Cardiac muscle cell (in vitro differentiated cells and primary cell): Measurements from ENCODE around the gene AKT1. TPM values are rescaled to one million over a fixed set of nuclear protein-coding genes. Genes with fewer than 3 reads are reported as not detected.

Experiments
- DNase-seq, 2 donors: peaks; one replicate each; pipeline versions ENCODE4 v3.0.0 to v3.0.0-alpha.2; 2010 to 2017; ENCODE audit warnings: low read depth in 1 of 2, low spot score in 1 of 2
- H3K27ac ChIP-seq: fragments of 200-600 bp; sonication (generic); 2 replicates; pipeline ENCODE4 v1.5.1; 2016
- H3K27me3 ChIP-seq: fragments of 200-600 bp; sonication (generic); 2 replicates; pipeline ENCODE4 v1.6.0; 2016; ENCODE audit warnings: control low read depth
- H3K36me3 ChIP-seq: fragments of 200-600 bp; sonication (generic); 2 replicates; pipeline ENCODE4 v1.5.1; 2016; ENCODE audit warnings: control low read depth
- H3K4me1 ChIP-seq: fragments of 200-600 bp; sonication (generic); 2 replicates; pipeline ENCODE4 v1.8.1; 2017; ENCODE audit warnings: low read depth, mild to moderate bottlenecking, mixed run types
- H3K4me3 ChIP-seq: fragments of 200-600 bp; sonication (generic); 2 replicates; pipeline ENCODE4 v1.5.1; 2016; ENCODE audit warnings: mild to moderate bottlenecking
- H3K9me3 ChIP-seq: fragments of 200-600 bp; sonication (generic); 2 replicates; pipeline ENCODE4 v1.5.1; 2017; ENCODE audit warnings: low read depth, mild to moderate bottlenecking, control low read depth
- polyA plus RNA-seq: library from polyadenylated mRNA; unstranded; fragments of >200 nt; fragmentation: Nextera tagmentation; extraction: Ambion mirVana; gene quantifications from 2 replicates; pipeline ENCODE4 v1.2.1, GENCODE V29; 2016
- total RNA-seq: library from RNA; depleted of rRNA; stranded (reverse); fragments of >200 nt; gene quantifications from 2 replicates; pipeline ENCODE4 v1.2.3, GENCODE V29; 2016
- TF ChIP-seq, protein P1 (sequence below): IDR thresholded peaks from 2 replicates; pipeline ENCODE4 v1.5.1; 2012; ENCODE audit warnings: low read depth, mild to moderate bottlenecking, low read length

The AKT1 gene
- total and polyA plus RNA-seq, 2 experiments from 2014 or later: 173 to 242 TPM

DNA sequence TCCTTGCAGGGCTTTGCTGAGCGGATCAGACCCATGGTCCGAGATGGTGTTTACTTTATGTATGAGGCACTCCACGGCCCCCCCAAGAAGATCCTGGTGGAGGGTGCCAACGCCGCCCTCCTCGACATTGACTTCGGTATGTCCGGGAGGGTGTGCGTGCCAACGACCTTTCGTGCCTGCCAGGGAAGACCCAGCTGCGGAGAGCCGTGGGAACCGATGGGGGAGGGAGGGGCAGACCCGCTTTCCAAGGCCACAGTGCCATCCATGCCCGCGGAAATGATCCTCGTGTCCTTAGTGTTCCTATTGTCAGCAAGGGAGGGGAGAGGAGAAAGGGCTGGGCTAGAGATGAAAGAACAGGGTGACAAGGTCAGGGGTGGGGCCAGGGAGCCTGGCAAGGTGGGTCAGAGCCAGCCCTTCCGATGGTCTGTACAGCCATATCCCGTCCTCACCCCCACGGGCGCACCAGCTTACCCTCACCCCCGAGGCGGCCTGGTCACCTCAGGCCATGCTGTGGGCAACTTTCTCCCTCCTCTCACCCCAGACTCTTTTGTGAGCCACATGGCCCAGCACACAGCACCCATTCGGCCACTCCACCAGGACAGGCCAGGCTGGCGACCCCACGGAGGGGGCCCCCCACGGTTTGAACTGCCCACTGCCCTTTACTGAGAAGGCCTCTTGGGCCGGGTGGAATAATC, 54.3 kb downstream of the AKT1 start:
- H3K27me3 ChIP-seq: no peaks in the 10 kb centered on the region
- no peaks in the 10 kb centered on the region for H3K4me1 ChIP-seq
- no peak overlapping the region for H3K27ac ChIP-seq
- H3K36me3 ChIP-seq: peaks cover 5% of the 10 kb centered on the region
- no peak overlapping the region for H3K4me3 ChIP-seq
- TF ChIP-seq, protein P1, sequence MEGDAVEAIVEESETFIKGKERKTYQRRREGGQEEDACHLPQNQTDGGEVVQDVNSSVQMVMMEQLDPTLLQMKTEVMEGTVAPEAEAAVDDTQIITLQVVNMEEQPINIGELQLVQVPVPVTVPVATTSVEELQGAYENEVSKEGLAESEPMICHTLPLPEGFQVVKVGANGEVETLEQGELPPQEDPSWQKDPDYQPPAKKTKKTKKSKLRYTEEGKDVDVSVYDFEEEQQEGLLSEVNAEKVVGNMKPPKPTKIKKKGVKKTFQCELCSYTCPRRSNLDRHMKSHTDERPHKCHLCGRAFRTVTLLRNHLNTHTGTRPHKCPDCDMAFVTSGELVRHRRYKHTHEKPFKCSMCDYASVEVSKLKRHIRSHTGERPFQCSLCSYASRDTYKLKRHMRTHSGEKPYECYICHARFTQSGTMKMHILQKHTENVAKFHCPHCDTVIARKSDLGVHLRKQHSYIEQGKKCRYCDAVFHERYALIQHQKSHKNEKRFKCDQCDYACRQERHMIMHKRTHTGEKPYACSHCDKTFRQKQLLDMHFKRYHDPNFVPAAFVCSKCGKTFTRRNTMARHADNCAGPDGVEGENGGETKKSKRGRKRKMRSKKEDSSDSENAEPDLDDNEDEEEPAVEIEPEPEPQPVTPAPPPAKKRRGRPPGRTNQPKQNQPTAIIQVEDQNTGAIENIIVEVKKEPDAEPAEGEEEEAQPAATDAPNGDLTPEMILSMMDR: no peak
- H3K9me3 ChIP-seq: no peaks in the 10 kb centered on the region
- DNase-seq: no peak

DNA sequence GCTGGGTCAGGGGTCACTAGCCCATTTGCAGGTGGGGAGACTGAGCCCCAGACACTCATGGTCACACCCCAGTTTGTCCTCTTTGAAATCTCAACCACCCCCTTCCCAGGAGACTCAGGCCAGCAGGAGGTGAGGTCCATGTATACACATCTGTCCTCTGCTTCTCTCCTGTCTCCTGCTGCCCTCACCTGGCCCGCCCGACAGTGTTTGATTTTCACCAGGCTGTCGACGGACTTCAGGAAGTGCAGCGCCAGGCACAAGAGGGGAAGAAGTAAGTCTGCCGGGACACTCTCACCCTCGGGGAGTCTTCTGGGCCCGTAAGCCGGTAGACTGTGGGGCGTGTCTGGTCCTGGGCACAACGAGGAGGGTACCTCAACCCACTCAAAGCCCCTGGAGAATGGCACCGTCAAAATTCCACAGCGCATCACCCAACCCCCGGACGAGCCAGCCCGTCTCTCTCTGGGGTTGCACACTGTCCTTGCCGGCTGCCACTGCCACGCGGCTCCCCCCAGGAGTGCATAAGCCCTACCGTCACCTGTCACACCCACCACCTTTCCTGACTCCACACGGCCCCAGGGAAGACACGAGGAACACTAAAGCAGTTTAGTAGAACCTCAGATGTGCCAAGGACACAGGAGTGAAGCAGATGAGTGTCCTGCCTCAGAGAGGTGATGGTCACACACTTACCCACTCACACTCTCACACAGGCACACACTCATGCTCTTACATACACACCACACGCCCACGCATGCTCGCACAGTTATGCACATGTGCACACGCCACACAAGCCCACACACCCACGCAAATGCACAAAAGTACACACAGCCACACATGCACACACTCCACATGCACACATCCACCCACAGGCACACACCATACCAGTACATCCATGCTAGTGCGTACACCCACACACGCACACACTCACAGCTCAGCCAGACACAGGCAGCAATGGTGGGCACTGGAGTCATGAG, 55.7 kb downstream of the AKT1 start:
- Histone ChIP-seq H3K9me3 (no peaks in the 10 kb centered on the region), H3K36me3 (peaks cover 5% of the 10 kb centered on the region), H3K27ac (no peak overlapping the region), H3K4me1 (no peaks in the 10 kb centered on the region), H3K4me3 (no peak overlapping the region), H3K27me3 (no peaks in the 10 kb centered on the region)
- no peak for DNase-seq
- TF ChIP-seq, protein P1: no peak

DNA sequence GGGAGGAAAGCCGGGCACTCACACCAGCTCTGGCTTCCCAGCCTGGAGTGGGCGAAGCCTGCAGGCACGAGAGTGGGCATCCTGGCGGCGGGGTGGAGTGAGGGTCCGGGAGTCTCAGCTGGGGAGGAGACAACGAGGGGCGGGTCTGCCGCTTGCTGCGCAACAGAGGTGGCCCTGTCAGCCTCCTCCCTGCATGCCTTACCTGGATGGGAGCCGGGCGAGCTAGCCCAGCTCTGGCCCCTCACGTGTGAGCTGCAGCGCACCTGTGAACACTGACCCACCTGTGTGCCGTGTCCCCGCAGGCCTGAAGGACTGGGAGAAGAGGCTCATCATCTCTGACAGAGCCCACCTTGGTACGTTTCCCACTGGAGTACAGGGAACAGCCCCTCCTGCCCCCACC, 56.5 kb downstream of the AKT1 start:
- no peaks in the 10 kb centered on the region for H3K27me3 ChIP-seq
- no peaks in the 10 kb centered on the region for H3K4me1 ChIP-seq
- no peak overlapping the region for H3K4me3 ChIP-seq
- H3K27ac ChIP-seq: no peak overlapping the region
- H3K9me3 ChIP-seq: no peaks in the 10 kb centered on the region
- TF ChIP-seq, protein P1: no peak
- no peak for DNase-seq
- H3K36me3 ChIP-seq: peaks cover 5% of the 10 kb centered on the region

DNA sequence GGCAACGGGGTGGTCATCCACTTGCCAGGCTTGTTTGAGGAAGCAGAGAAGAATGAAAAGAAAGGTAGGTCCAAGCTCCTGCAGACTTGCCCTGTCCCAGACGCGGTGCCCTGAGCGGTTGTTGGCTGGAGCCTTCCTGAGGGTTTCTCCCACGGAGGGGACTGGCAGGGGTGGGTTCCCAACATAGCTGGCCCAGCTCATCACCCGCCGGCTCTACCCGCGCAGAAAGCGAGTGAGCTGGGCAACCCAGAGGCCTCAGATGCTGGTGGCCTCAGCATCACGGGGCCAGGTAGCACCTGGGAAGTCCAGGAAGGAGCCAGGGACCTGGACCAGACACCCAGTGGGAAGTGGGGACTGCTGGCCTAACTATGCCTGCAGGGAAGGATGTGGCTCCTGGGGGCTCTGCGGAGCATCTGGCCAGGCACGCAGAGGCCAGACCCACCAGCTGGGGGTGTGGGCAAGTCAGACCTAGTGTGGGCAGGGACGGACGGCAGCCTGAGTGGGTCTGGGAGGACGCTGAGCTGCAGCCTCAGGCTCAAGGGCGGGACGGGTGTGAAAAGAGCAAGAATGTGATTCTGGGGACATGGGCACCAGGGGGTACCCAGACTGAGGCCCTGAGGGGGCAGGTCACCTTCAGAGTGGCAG, 57.1 kb downstream of the AKT1 start:
- no peaks in the 10 kb centered on the region for H3K4me1 ChIP-seq
- no peaks in the 10 kb centered on the region for H3K27me3 ChIP-seq
- no peaks in the 10 kb centered on the region for H3K9me3 ChIP-seq
- no peak for DNase-seq
- TF ChIP-seq, protein P1: no peak
- H3K36me3 ChIP-seq: peaks cover 5% of the 10 kb centered on the region
- no peak overlapping the region for H3K27ac ChIP-seq
- H3K4me3 ChIP-seq: no peak overlapping the region

DNA sequence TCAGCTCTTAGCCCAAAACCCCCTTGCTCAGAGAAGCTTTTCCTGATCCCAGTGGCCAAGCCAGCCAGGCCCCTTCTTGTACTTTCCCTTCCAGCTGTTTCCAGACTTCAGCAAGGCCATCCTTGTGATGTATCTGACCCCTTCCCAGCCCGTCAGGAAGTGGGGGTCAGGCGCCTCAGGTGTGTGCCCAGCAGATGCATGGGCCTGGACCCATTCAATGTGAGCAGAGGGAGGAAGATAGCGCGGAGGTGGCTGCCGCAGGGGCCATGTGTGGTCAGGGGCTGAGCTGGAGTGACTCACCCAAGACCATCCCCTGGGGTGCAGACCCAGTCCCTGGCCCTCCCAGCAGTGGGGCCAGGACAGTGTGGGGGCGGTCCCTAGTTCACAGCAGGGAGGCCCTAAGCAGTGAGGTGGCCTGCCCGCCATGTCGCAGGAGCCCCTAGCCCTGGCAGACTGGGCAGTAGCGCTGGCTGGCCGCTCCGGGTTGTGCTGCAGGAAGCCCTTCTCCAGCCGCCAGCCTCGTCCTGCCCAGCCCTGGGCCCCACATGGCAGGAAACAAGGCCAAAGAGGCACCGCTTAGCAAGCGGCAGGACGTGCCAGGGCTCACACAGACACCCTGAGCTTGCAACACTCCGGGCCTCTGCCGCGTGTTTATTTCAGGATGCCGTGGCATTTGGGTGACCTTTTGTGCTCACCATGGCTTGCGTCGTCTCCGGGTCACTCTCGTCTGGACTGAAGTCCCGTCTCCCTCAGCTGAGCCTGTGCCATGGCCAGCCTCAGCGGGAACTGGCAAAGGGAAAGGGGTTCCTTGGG, 59.5 kb downstream of the AKT1 start:
- Histone ChIP-seq H3K27me3 (no peaks in the 10 kb centered on the region), H3K36me3 (peaks cover 4% of the 10 kb centered on the region), H3K4me3 (no peak overlapping the region), H3K9me3 (no peaks in the 10 kb centered on the region), H3K4me1 (no peaks in the 10 kb centered on the region), H3K27ac (no peak overlapping the region)
- TF ChIP-seq, protein P1: no peak
- DNase-seq: peak in 1 of 2 donors; percentile 79
